Measurements from ENCODE around the gene FNBP1L.

Gene FNBP1L

GRCh38 chr1:93533677-93534076 lies 85.8 kb downstream of the FNBP1L start:
- no peaks in the 10 kb centered on the region for H3K79me2 ChIP-seq (ENCODE audit: insufficient read depth, low read length)
- no peaks in the 10 kb centered on the region for H3K36me3 ChIP-seq (ENCODE audit: insufficient read depth, low read length)
- no peak overlapping the region for H2AFZ ChIP-seq (ENCODE audit: low read length)
- no peaks in the 10 kb centered on the region for H3K4me1 ChIP-seq (ENCODE audit: insufficient read depth, low read length, severe bottlenecking)
- H3K9me3 ChIP-seq (ENCODE audit: low read length) = no peaks in the 10 kb centered on the region
- H3K9me2 ChIP-seq (ENCODE audit: low read depth, low read length) = no peaks in the 10 kb centered on the region
- no peak overlapping the region for H3K9ac ChIP-seq (ENCODE audit: low read length)
- no peak overlapping the region for H3K27ac ChIP-seq (ENCODE audit: low read depth, low read length, poor library complexity, severe bottlenecking)
- no peaks in the 10 kb centered on the region; the same call in 1 of the 2 replicates for H4K20me1 ChIP-seq (ENCODE audit: insufficient read depth, low read length)
- no peak overlapping the region for H3K4me3 ChIP-seq (ENCODE audit: low read depth, low read length, poor library complexity, severe bottlenecking)
- no peaks in the 10 kb centered on the region for H3F3A ChIP-seq (ENCODE audit: insufficient read depth, low read length)
- no peak overlapping the region for H3K4me2 ChIP-seq (ENCODE audit: low read length)
- TF ChIP-seq EZH2 (IDR thresholded peaks at IDR 0.05; ENCODE audit: borderline replicate concordance, low read length) = no peak
- TF ChIP-seq CTCF (IDR thresholded peaks at IDR 0.05; ENCODE audit: low read length) = no peak
- H3K27me3 ChIP-seq (ENCODE audit: insufficient read depth, low read length) = no peaks in the 10 kb centered on the region

- H3K36me3 ChIP-seq (ENCODE audit: insufficient read depth, low read length) = no peaks in the 10 kb centered on the region
Observed at GRCh38 chr1:93537396-93537795, 89.5 kb downstream of the FNBP1L start.

GRCh38 chr1:93537924-93538323 lies 90.0 kb downstream of the FNBP1L start:
- no peaks in the 10 kb centered on the region; the same call in 1 of the 2 replicates for H4K20me1 ChIP-seq (ENCODE audit: insufficient read depth, low read length)
- H3K9me3 ChIP-seq (ENCODE audit: low read length) = no peaks in the 10 kb centered on the region; the same call in 1 of the 2 replicates
- no peaks in the 10 kb centered on the region for H3K9me2 ChIP-seq (ENCODE audit: low read depth, low read length)
- H2AFZ ChIP-seq (ENCODE audit: low read length) = no peak overlapping the region
- H3F3A ChIP-seq (ENCODE audit: insufficient read depth, low read length) = no peaks in the 10 kb centered on the region
- H3K79me2 ChIP-seq (ENCODE audit: insufficient read depth, low read length) = no peaks in the 10 kb centered on the region
- no peak overlapping the region for H3K9ac ChIP-seq (ENCODE audit: low read length)
- H3K36me3 ChIP-seq (ENCODE audit: insufficient read depth, low read length) = no peaks in the 10 kb centered on the region
- no peak overlapping the region for H3K4me2 ChIP-seq (ENCODE audit: low read length)
- H3K27me3 ChIP-seq (ENCODE audit: insufficient read depth, low read length) = no peaks in the 10 kb centered on the region
- no peak overlapping the region for H3K27ac ChIP-seq (ENCODE audit: low read depth, low read length, poor library complexity, severe bottlenecking)
- H3K4me1 ChIP-seq (ENCODE audit: insufficient read depth, low read length, severe bottlenecking) = no peaks in the 10 kb centered on the region
- H3K4me3 ChIP-seq (ENCODE audit: low read depth, low read length, poor library complexity, severe bottlenecking) = no peak overlapping the region
- no peak for TF ChIP-seq CTCF (IDR thresholded peaks at IDR 0.05; ENCODE audit: low read length)
- no peak for TF ChIP-seq EZH2 (IDR thresholded peaks at IDR 0.05; ENCODE audit: borderline replicate concordance, low read length)

More at GRCh38 chr1:93537396-93537795, 89.5 kb downstream of the FNBP1L start:
- Histone ChIP-seq H3K27ac (ENCODE audit: low read depth, low read length, poor library complexity, severe bottlenecking) (no peak overlapping the region), H3F3A (ENCODE audit: insufficient read depth, low read length) (no peaks in the 10 kb centered on the region), H3K9me2 (ENCODE audit: low read depth, low read length) (no peaks in the 10 kb centered on the region), H4K20me1 (ENCODE audit: insufficient read depth, low read length) (no peaks in the 10 kb centered on the region; the same call in 1 of the 2 replicates), H3K4me1 (ENCODE audit: insufficient read depth, low read length, severe bottlenecking) (no peaks in the 10 kb centered on the region), H3K4me3 (ENCODE audit: low read depth, low read length, poor library complexity, severe bottlenecking) (no peak overlapping the region), H3K79me2 (ENCODE audit: insufficient read depth, low read length) (no peaks in the 10 kb centered on the region), H3K9me3 (ENCODE audit: low read length) (no peaks in the 10 kb centered on the region; the same call in 1 of the 2 replicates), H3K4me2 (ENCODE audit: low read length) (no peak overlapping the region), H2AFZ (ENCODE audit: low read length) (no peak overlapping the region), H3K9ac (ENCODE audit: low read length) (no peak overlapping the region), H3K27me3 (ENCODE audit: insufficient read depth, low read length) (no peaks in the 10 kb centered on the region)
- TF ChIP-seq EZH2 (IDR thresholded peaks at IDR 0.05; ENCODE audit: borderline replicate concordance, low read length) (no peak), CTCF (IDR thresholded peaks at IDR 0.05; ENCODE audit: low read length) (no peak)
